BLaER1 treated with 17β-estradiol and CSF1 and Interleukin-3, amounts not matched to agents 10 nM and 100 nM (cell line): Measurements from ENCODE around the gene ABHD4.
"Not testable (repeated sequence)": the region's sequence is repeated elsewhere in the genome, so short reads cannot be mapped to it uniquely, and the experiment has no call there.

Source experiments
- H3K27ac ChIP-seq, 11 experiments: shearing (Covaris generic); formaldehyde crosslinking; 2 replicates each; pipeline ENCODE4 v1.8.1; 2022
- H3K27me3 ChIP-seq, 11 experiments: shearing (Covaris generic); formaldehyde crosslinking; 2 replicates each; pipeline ENCODE4 v1.8.1; 2022
- H3K36me3 ChIP-seq, 11 experiments: shearing (Covaris generic); formaldehyde crosslinking; 2 replicates each; pipeline ENCODE4 v1.8.1; 2022
- H3K4me1 ChIP-seq, 10 experiments: shearing (Covaris generic); formaldehyde crosslinking; 2 replicates each; pipeline ENCODE4 v1.8.1; 2022
- H3K4me2 ChIP-seq, 11 experiments: shearing (Covaris generic); formaldehyde crosslinking; 2 replicates each; pipeline ENCODE4 v1.8.1; 2022
- H3K4me3 ChIP-seq, 10 experiments: shearing (Covaris generic); formaldehyde crosslinking; 2 replicates each; pipeline ENCODE4 v1.8.1; 2022
- H3K9ac ChIP-seq, 11 experiments: shearing (Covaris generic); formaldehyde crosslinking; 2 replicates each; pipeline ENCODE4 v1.8.1; 2022
- H3K9me3 ChIP-seq, 11 experiments: shearing (Covaris generic); formaldehyde crosslinking; replicated peaks in 1 of 11; 2 replicates each; pipeline ENCODE4 v1.8.1; 2022
- H4K20me1 ChIP-seq, 11 experiments: shearing (Covaris generic); formaldehyde crosslinking; 2 replicates each; pipeline ENCODE4 v1.8.1; 2022
- Cebpa-rat ChIP-seq, 11 experiments: shearing (Covaris generic); IDR thresholded peaks; 2 replicates each; pipeline ENCODE4 v1.8.1; 2022

Gene ABHD4

GRCh38 chr14:22598099-22598895 is at the start of gene ABHD4:
ABHD4 (plus strand) TSS chr14:22598300; CDS start chr14:22598307, 7 bp downstream.
- Histone ChIP-seq H3K4me2 (peak within 1 kb of the TSS; percentile 83 to 98 (median 94)), H3K4me1 (peaks cover 18 to 46% (median 35%) of the 10 kb centered on the region in 10 experiments), H3K27me3 (no peaks in the 10 kb centered on the region; a peak in 3 of 22 replicates), H4K20me1 (peaks cover 0 to 12% (median 0%) of the 10 kb centered on the region in 11 experiments; a peak in 2 of 22 replicates), H3K9ac (peak within 1 kb of the TSS; percentile 66 to 83 (median 80)), H3K36me3 (peaks cover 9 to 21% (median 18%) of the 10 kb centered on the region in 11 experiments; a peak in 21 of 22 replicates), H3K4me3 (peak within 1 kb of the TSS; percentile 65 to 92 (median 76)), H3K9me3 (peaks cover 0 to 4% (median 0%) of the 10 kb centered on the region in 11 experiments; a peak in 1 of 22 replicates), H3K27ac (peak within 1 kb of the TSS; percentile 29 to 75 (median 55); a peak in 21 of 22 replicates)
- no peak for TF ChIP-seq Cebpa-rat (IDR thresholded peaks at IDR 0.05)

DNA sequence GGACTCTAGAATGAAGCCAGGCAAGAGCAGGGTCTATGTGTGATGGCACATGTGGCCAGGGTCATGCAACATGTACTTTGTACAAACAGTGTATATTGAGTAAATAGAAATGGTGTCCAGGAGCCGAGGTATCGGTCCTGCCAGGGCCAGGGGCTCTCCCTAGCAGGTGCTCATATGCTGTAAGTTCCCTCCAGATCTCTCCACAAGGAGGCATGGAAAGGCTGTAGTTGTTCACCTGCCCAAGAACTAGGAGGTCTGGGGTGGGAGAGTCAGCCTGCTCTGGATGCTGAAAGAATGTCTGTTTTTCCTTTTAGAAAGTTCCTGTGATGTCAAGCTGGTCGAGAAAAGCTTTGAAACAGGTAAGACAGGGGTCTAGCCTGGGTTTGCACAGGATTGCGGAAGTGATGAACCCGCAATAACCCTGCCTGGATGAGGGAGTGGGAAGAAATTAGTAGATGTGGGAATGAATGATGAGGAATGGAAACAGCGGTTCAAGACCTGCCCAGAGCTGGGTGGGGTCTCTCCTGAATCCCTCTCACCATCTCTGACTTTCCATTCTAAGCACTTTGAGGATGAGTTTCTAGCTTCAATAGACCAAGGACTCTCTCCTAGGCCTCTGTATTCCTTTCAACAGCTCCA is 48.7 kb upstream of the ABHD4 start:
- no peaks in the 10 kb centered on the region for H3K9me3 ChIP-seq
- H3K9ac ChIP-seq = peak overlapping the region in 10 of 11 experiments; percentile 43 to 99 (median 96); a peak in 17 of 22 replicates
- no peak for TF ChIP-seq Cebpa-rat (IDR thresholded peaks at IDR 0.05)
- H3K27me3 ChIP-seq = no peaks in the 10 kb centered on the region
- peak overlapping the region in 10 of 11 experiments; percentile 30 to 100 (median 100); a peak in 19 of 22 replicates for H3K27ac ChIP-seq
- peaks cover 0 to 86% (median 9%) of the 10 kb centered on the region in 11 experiments; a peak in 11 of 22 replicates for H3K36me3 ChIP-seq
- H3K4me1 ChIP-seq = peaks cover 77 to 100% (median 99%) of the 10 kb centered on the region in 10 experiments
- no peaks in the 10 kb centered on the region for H4K20me1 ChIP-seq
- peak overlapping the region in 7 of 10 experiments; percentile 36 to 61 (median 53); a peak in 12 of 20 replicates for H3K4me3 ChIP-seq
- H3K4me2 ChIP-seq = peak overlapping the region; percentile 78 to 98 (median 94)

- peak overlapping the region in 10 of 11 experiments; percentile 30 to 100 (median 100); a peak in 20 of 22 replicates for H3K27ac ChIP-seq
- peaks cover 0 to 89% (median 14%) of the 10 kb centered on the region in 11 experiments; a peak in 11 of 22 replicates for H3K36me3 ChIP-seq
- peak overlapping the region in 8 of 10 experiments; percentile 36 to 61 (median 52); a peak in 16 of 20 replicates for H3K4me3 ChIP-seq
- peak in 3 of 11 experiments; percentile 24 to 77 (median 41); a peak in 4 of 22 replicates for TF ChIP-seq Cebpa-rat (IDR thresholded peaks at IDR 0.05)
- no peaks in the 10 kb centered on the region for H3K9me3 ChIP-seq
- peak overlapping the region; percentile 18 to 99 (median 96); a peak in 20 of 22 replicates for H3K9ac ChIP-seq
- peak overlapping the region; percentile 78 to 98 (median 94) for H3K4me2 ChIP-seq
- H3K27me3 ChIP-seq = no peaks in the 10 kb centered on the region
- H3K4me1 ChIP-seq = peaks cover 82 to 100% (median 99%) of the 10 kb centered on the region in 10 experiments
- H4K20me1 ChIP-seq = no peaks in the 10 kb centered on the region
Observed at GRCh38 chr14:22549981-22550673, 48.0 kb upstream of the ABHD4 start.

DNA sequence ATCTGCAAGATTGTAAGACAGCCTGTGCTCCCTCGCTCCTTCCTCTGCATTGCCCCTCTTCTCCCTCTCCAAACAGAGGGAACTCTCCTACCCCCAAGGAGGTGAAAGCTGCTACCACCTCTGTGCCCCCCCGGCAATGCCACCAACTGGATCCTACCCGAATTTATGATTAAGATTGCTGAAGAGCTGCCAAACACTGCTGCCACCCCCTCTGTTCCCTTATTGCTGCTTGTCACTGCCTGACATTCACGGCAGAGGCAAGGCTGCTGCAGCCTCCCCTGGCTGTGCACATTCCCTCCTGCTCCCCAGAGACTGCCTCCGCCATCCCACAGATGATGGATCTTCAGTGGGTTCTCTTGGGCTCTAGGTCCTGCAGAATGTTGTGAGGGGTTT is 46.5 kb upstream of the ABHD4 start:
- no peaks in the 10 kb centered on the region for H3K9me3 ChIP-seq
- peak overlapping the region in 10 of 11 experiments; percentile 49 to 99 (median 96); a peak in 19 of 22 replicates for H3K9ac ChIP-seq
- TF ChIP-seq Cebpa-rat (IDR thresholded peaks at IDR 0.05) = no peak
- no peaks in the 10 kb centered on the region for H3K27me3 ChIP-seq
- H3K4me2 ChIP-seq = peak overlapping the region; percentile 78 to 98 (median 94)
- H4K20me1 ChIP-seq = no peaks in the 10 kb centered on the region
- peaks cover 86 to 100% (median 97%) of the 10 kb centered on the region in 10 experiments for H3K4me1 ChIP-seq
- H3K36me3 ChIP-seq = peaks cover 0 to 74% (median 14%) of the 10 kb centered on the region in 11 experiments; a peak in 11 of 22 replicates
- H3K27ac ChIP-seq = peak overlapping the region in 9 of 11 experiments; percentile 67 to 100 (median 100); a peak in 20 of 22 replicates
- H3K4me3 ChIP-seq = peak overlapping the region in 6 of 10 experiments; percentile 49 to 61 (median 54); a peak in 9 of 20 replicates

DNA sequence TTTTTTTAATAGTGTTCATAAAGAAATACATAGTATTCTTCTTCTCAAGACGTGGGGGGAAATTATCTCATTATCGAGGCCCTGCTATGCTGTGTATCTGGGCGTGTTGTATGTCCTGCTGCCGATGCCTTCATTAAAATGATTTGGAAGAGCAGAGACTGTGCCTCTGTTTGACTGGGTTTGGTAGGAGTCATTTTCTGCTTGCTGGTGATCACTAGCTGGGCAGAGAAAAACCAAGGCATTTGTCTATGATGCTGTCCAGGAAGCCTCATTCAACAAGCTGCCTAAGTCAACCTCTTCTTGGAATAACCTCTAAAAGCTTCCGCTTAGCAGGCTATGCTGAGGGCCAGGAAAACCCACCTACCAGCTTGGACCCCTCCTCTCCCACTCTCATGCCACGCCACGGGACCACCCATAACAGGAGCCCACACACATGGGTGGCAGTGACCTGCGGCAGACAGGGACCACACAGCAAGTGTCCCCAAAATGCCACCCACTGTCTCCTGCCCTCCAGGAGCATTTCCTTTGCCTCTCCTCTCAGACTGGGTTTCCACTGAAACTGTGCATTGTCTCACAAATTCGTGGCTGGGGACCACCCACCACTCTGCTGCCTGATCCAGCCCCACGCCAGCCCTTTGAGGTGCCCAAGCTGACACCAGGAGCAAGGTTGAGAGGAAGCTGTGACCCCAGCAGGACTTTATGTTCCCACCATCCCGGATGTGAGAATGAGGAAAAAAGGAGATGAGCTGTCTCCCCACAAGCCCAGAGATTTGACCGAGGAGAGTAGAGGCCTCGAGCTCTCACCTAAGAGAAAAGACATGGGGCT is 45.9 kb upstream of the ABHD4 start:
- no peaks in the 10 kb centered on the region for H3K9me3 ChIP-seq
- TF ChIP-seq Cebpa-rat (IDR thresholded peaks at IDR 0.05) = no peak
- H3K27ac ChIP-seq = peak overlapping the region in 10 of 11 experiments; percentile 34 to 100 (median 100); a peak in 20 of 22 replicates
- H3K27me3 ChIP-seq = no peaks in the 10 kb centered on the region
- peak overlapping the region in 2 of 10 experiments; percentile 50 to 53; a peak in 2 of 20 replicates for H3K4me3 ChIP-seq
- H3K9ac ChIP-seq = peak overlapping the region; percentile 21 to 99 (median 96); a peak in 19 of 22 replicates
- H3K4me1 ChIP-seq = peaks cover 83 to 100% (median 96%) of the 10 kb centered on the region in 10 experiments
- peaks cover 0 to 68% (median 14%) of the 10 kb centered on the region in 11 experiments; a peak in 11 of 22 replicates for H3K36me3 ChIP-seq
- H4K20me1 ChIP-seq = no peaks in the 10 kb centered on the region
- peak overlapping the region; percentile 78 to 98 (median 94) for H3K4me2 ChIP-seq

DNA sequence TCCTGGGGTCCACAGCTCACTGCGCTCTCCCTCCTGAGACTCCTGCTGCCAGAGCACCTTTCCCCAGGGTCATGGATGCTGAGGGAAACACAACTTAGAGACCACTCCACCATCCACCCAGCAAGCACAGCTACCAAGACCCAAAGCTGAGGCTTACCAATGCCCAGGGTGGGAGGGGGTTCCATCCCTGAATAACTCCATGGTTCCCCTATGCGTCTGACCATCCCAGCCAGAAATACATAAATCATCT is 45.3 kb upstream of the ABHD4 start:
- TF ChIP-seq Cebpa-rat (IDR thresholded peaks at IDR 0.05) = no peak
- H3K4me1 ChIP-seq = peaks cover 83 to 100% (median 96%) of the 10 kb centered on the region in 10 experiments
- peak overlapping the region in 10 of 11 experiments; percentile 34 to 100 (median 100); a peak in 19 of 22 replicates for H3K27ac ChIP-seq
- peaks cover 0 to 63% (median 11%) of the 10 kb centered on the region in 11 experiments; a peak in 11 of 22 replicates for H3K36me3 ChIP-seq
- H4K20me1 ChIP-seq = no peaks in the 10 kb centered on the region
- no peak overlapping the region for H3K4me3 ChIP-seq
- H3K9ac ChIP-seq = peak overlapping the region; percentile 21 to 99 (median 96); a peak in 18 of 22 replicates
- H3K9me3 ChIP-seq = no peaks in the 10 kb centered on the region
- H3K27me3 ChIP-seq = no peaks in the 10 kb centered on the region
- H3K4me2 ChIP-seq = peak overlapping the region; percentile 12 to 98 (median 94); a peak in 21 of 22 replicates

DNA sequence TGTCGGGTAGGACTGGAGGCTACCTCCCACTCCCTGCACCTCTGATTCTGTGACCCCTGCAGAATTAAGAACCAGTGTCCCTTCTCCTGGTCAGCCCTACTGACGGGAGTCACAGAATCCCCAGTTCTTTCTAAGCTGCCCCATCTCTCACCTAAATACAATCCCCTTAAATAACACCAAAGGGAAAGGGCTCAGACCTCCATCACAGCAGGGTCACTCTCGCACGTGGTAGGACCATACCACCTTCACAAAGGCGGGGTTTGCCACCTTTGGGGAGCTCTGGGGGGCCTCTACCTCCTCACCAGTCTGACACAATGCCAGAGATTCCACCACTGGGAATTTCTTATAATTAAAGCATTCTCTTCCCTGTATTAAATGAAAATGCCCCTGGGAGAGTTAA is 44.7 kb upstream of the ABHD4 start:
- H3K4me3 ChIP-seq = no peak overlapping the region
- peak overlapping the region; percentile 8 to 98 (median 94); a peak in 21 of 22 replicates for H3K4me2 ChIP-seq
- no peaks in the 10 kb centered on the region for H4K20me1 ChIP-seq
- H3K36me3 ChIP-seq = peaks cover 0 to 56% (median 9%) of the 10 kb centered on the region in 11 experiments; a peak in 11 of 22 replicates
- peaks cover 84 to 100% (median 96%) of the 10 kb centered on the region in 10 experiments for H3K4me1 ChIP-seq
- no peaks in the 10 kb centered on the region for H3K27me3 ChIP-seq
- peak overlapping the region; percentile 63 to 99 (median 96); a peak in 21 of 22 replicates for H3K9ac ChIP-seq
- TF ChIP-seq Cebpa-rat (IDR thresholded peaks at IDR 0.05) = no peak
- H3K27ac ChIP-seq = peak overlapping the region; percentile 72 to 100 (median 100); a peak in 21 of 22 replicates
- H3K9me3 ChIP-seq = no peaks in the 10 kb centered on the region

DNA sequence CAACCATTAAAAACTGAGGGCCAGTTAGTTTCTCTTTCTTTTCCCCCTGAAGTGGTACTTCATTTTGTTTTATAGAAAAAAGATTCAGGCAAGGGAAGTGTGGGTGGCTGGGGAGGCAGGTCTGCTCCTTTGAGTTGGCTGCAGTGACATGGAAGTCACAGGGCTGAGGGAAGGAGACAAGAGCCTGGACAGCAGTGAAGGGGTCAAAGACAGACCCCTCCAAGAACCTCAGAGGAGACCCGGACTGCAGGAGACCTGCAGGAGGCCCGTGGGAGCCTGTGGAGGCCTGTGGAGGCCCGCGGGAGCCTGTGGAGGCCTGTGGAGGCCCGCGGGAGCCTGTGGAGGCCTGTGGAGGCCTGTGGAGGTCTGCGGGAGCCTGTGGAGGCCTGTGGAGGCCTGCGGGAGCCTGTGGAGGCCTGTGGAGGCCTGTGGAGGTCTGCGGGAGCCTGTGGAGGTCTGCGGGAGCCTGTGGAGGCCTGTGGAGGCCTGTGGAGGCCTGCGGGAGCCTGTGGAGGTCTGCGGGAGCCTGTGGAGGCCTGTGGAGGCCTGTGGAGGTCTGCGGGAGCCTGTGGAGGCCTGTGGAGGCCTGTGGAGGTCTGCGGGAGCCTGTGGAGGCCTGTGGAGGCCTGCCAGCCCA is 44.1 kb upstream of the ABHD4 start:
- Histone ChIP-seq H3K9ac (peak overlapping the region; percentile 63 to 99 (median 96)), H3K4me1 (peaks cover 89 to 100% (median 97%) of the 10 kb centered on the region in 10 experiments), H3K27ac (peak overlapping the region; percentile 72 to 100 (median 100); a peak in 21 of 22 replicates), H3K36me3 (peaks cover 0 to 53% (median 7%) of the 10 kb centered on the region in 11 experiments; a peak in 11 of 22 replicates), H3K4me2 (peak overlapping the region; percentile 8 to 98 (median 94))
- not testable (repeated sequence) for H3K9me3 ChIP-seq, H3K27me3 ChIP-seq, H3K4me3 ChIP-seq, H4K20me1 ChIP-seq
